Hematopoietic multipotent progenitor cell (in vitro differentiated cells): ENCODE results near the gene GLOD4. TPM values are rescaled to one million over a fixed set of nuclear protein-coding genes. Genes with fewer than 3 reads are reported as not detected.

Experiments used
- total RNA-seq: library from RNA; depleted of rRNA; stranded (reverse); fragments of >200 nt; gene quantifications from one replicate; pipeline ENCODE4 v1.2.3, GENCODE V29; 2012

Gene GLOD4
- total RNA-seq, 1 donor: 20.7 TPM

Other genes starting within 250 kb of the GLOD4 start
- 18.3 TPM for gene VPS53, start 67.4 kb downstream of the GLOD4 start, total RNA-seq
- 12.7 TPM for gene TLCD3A, start 49.7 kb downstream of the GLOD4 start, total RNA-seq
- gene GEMIN4, start 30.0 kb downstream of the GLOD4 start, total RNA-seq: 23.2 TPM
- gene MRM3, start 73 bp upstream of the GLOD4 start, total RNA-seq: 29.4 TPM
- 1.6 TPM for gene NXN, start 197.5 kb upstream of the GLOD4 start, total RNA-seq
- 10.5 TPM for gene TIMM22, start 214.8 kb upstream of the GLOD4 start, total RNA-seq